Ovary (tissue), 9 donors: Measurements from ENCODE around the gene ISCU. TPM values are rescaled to one million over a fixed set of nuclear protein-coding genes. Genes with fewer than 3 reads are reported as not detected.

Experiments used
- DNase-seq, 5 donors: peaks; one replicate each; pipeline ENCODE4 v3.0.0-alpha.2; 2019 to 2020
- H3K27ac ChIP-seq, 2 donors: fragments of 200-600 bp; one replicate each; pipeline versions ENCODE4 v1.5.1 to v1.8.0; 2019 to 2022
- H3K27me3 ChIP-seq: fragments of 200-600 bp; one replicate; pipeline ENCODE4 v1.8.0; 2022
- H3K36me3 ChIP-seq: fragments of 200-600 bp; sonication (generic); one replicate; pipeline ENCODE4 v1.5.1; 2019
- H3K4me1 ChIP-seq: one replicate; pipeline ENCODE4 v1.8.1; 2013; ENCODE audit warnings: mild to moderate bottlenecking, moderate library complexity; ENCODE audit not compliant: insufficient read depth
- H3K4me3 ChIP-seq: fragments of 200-600 bp; sonication (generic); one replicate; pipeline ENCODE4 v1.5.1; 2017
- H3K9me3 ChIP-seq, 2 donors: fragments of 200-600 bp in 1 of 2; sonication (generic) in 1 of 2; one replicate each; pipeline versions ENCODE4 v1.5.1 to v1.8.1; 2013 to 2019; ENCODE audit warnings: mild to moderate bottlenecking in 1 of 2, moderate library complexity in 1 of 2
- CTCF ChIP-seq, 3 donors: fragments of 450-650 bp in 2 of 3; fragments of 200-600 bp in 1 of 3; IDR thresholded peaks; one replicate each; pipeline versions ENCODE4 v1.5.1 to v1.8.0; 2016 to 2022; ENCODE audit warnings: antibody characterized with exemption in 3 of 3, mild to moderate bottlenecking in 1 of 3
- EP300 ChIP-seq: sonication (generic); formaldehyde crosslinking; IDR thresholded peaks from one replicate; pipeline ENCODE4 v1.6.1; 2017; ENCODE audit warnings: antibody characterized with exemption
- POLR2A ChIP-seq: fragments of 450-650 bp; IDR thresholded peaks from one replicate; pipeline ENCODE4 v1.6.1; 2017; ENCODE audit warnings: antibody characterized with exemption, mild to moderate bottlenecking, moderate library complexity
- WGBS, 3 donors: extraction: QIAGEN DNeasy Blood & Tissue Kit in 1 of 3; methylation state at CpG; one replicate each; pipeline versions ENCODE4 v1.1.5 to v1.1.7; 2013 to 2017; 5-methylcytosine and 5-hydroxymethylcytosine counted together
- intact Hi-C, 4 donors: fragments of 100-400 bp; cut with DNase I; formaldehyde crosslinking; loops; one replicate each; pipeline versions ENCODE4 v1.11.0 to v1.15.1; 2022 to 2023
- polyA plus RNA-seq, 2 donors: library from polyadenylated mRNA; stranded (reverse); fragments of 200-250 nt in 1 of 2; fragments of 350-450 nt in 1 of 2; fragmentation: Illumina TruSeq in 1 of 2; extraction: RNeasy Lipid Tissue Mini Kit (QIAGEN cat#74804) in 1 of 2; gene quantifications; one replicate each; pipeline ENCODE4 v1.2.3, GENCODE V29; 2013 to 2014
- total RNA-seq, 7 donors: library from RNA; depleted of rRNA in 2 of 7; stranded (reverse); fragments of >200 nt in 2 of 7; fragmentation: NEBNext Ultra II Directional in 3 of 7; extraction: Animal tissue kit (Norgen Biotek cat#: 25700) in 3 of 7; gene quantifications; one replicate each; pipeline versions ENCODE4 v1.1.0 to v1.2.4, GENCODE V29; 2016 to 2023
- donor health status: DM: no; HTN: no; CAD: no; lungs with moderate emphysema.
- donor health status: DM: no; HTN: no; CAD: no.
- donor health status: Bipolar disorder and iron deficiency.
- donor health status: DM: yes; HTN: yes; CAD: no.
- donor health status: DM: no; HTN: no; CAD: no.
- donor health status: DM: yes; HTN: yes; CAD: no.

The ISCU gene
- total and polyA plus RNA-seq, 9 donors, result 110 to 298 (median 169) TPM

- Histone ChIP-seq H3K27ac (peak overlapping the region; percentile 76 to 88), H3K4me1 (peaks cover 9% of the 10 kb centered on the region), H3K27me3 (no peaks in the 10 kb centered on the region), H3K36me3 (no peaks in the 10 kb centered on the region), H3K9me3 (no peaks in the 10 kb centered on the region), H3K4me3 (peak overlapping the region; percentile 96)
- WGBS, 3 donors, result 0 to 1% (median 1%) methylated on average over 14 of the region's 14 CpGs
- DNase-seq, result peak; percentile 76 to 86 (median 81)
- TF ChIP-seq POLR2A, result peak; percentile 14
- peak; percentile 69 to 89 (median 79) for TF ChIP-seq CTCF (IDR thresholded peaks at IDR 0.05)
- no peak for TF ChIP-seq EP300
- intact Hi-C loops, result loop anchor here in 3 of 4 donors (2.0 to 10.0 kb wide), 7 partner anchors 54 to 534 kb away; partner anchors contain the start of genes UNG (in 2 of the 3) and ALKBH2 (in 1 of the 3)
These were observed 874 bp downstream of the ISCU start for GRCh38 chr12:108563136-108563803.

GRCh38 chr12:108563804-108564151 is 1.4 kb downstream of the ISCU start:
- H3K4me3 ChIP-seq, result peak overlapping the region; percentile 96
- H3K36me3 ChIP-seq, result no peaks in the 10 kb centered on the region
- peak overlapping the region in 1 of 2 donors; percentile 10 for H3K27ac ChIP-seq
- H3K9me3 ChIP-seq, result no peaks in the 10 kb centered on the region
- 5 to 8% (median 6%) methylated on average over 1 of the region's 1 CpG for WGBS, 3 donors
- H3K4me1 ChIP-seq, result peaks cover 6% of the 10 kb centered on the region
- intact Hi-C loops, result loop anchor here (2.0 to 10.0 kb wide), 9 partner anchors 53 to 534 kb away; partner anchors contain the start of genes UNG (in 2 of the 4) and ALKBH2 (in 1 of the 4)
- TF ChIP-seq POLR2A (no peak), EP300 (no peak), CTCF (IDR thresholded peaks at IDR 0.05) (no peak)
- no peak for DNase-seq
- no peaks in the 10 kb centered on the region for H3K27me3 ChIP-seq

GRCh38 chr12:108564724-108565123 is 2.3 kb downstream of the ISCU start:
- Histone ChIP-seq H3K27me3 (no peaks in the 10 kb centered on the region), H3K4me1 (peaks cover 2% of the 10 kb centered on the region), H3K4me3 (no peak overlapping the region), H3K27ac (no peak overlapping the region), H3K36me3 (no peaks in the 10 kb centered on the region), H3K9me3 (no peaks in the 10 kb centered on the region)
- TF ChIP-seq CTCF (IDR thresholded peaks at IDR 0.05), result no peak
- no peak for TF ChIP-seq EP300
- no peak for TF ChIP-seq POLR2A
- DNase-seq, result no peak
- intact Hi-C loops, result loop anchor here (2.0 to 10.0 kb wide), 8 partner anchors 52 to 533 kb away; partner anchors contain the start of genes UNG (in 2 of the 4) and ALKBH2 (in 1 of the 4)

- intact Hi-C loops, result loop anchor here (2.0 to 10.0 kb wide), 7 partner anchors 52 to 530 kb away; partner anchors contain the start of genes ALKBH2 (in 1 of the 4) and UNG (in 1 of the 4)
- Histone ChIP-seq H3K27me3 (no peaks in the 10 kb centered on the region), H3K27ac (no peak overlapping the region), H3K4me3 (no peak overlapping the region), H3K36me3 (no peaks in the 10 kb centered on the region), H3K4me1 (no peaks in the 10 kb centered on the region), H3K9me3 (no peaks in the 10 kb centered on the region)
- no peak for DNase-seq
- TF ChIP-seq CTCF (IDR thresholded peaks at IDR 0.05) (no peak), POLR2A (no peak), EP300 (no peak)
- WGBS, 3 donors, result 77 to 82% (median 79%) methylated on average over 3 of the region's 3 CpGs
These were observed 2.8 kb downstream of the ISCU start for GRCh38 chr12:108565146-108565545.
